HG03108 (cell line): Measurements from ENCODE around the gene HOMEZ.

ENCODE experiments used
- ATAC-seq: cut with Tn5 transposase; IDR thresholded peaks from one replicate; pipeline ENCODE4 v1.9.1; 2021; ENCODE audit warnings: moderate library complexity; ENCODE audit not compliant: unreplicated experiment

HOMEZ gene

DNA sequence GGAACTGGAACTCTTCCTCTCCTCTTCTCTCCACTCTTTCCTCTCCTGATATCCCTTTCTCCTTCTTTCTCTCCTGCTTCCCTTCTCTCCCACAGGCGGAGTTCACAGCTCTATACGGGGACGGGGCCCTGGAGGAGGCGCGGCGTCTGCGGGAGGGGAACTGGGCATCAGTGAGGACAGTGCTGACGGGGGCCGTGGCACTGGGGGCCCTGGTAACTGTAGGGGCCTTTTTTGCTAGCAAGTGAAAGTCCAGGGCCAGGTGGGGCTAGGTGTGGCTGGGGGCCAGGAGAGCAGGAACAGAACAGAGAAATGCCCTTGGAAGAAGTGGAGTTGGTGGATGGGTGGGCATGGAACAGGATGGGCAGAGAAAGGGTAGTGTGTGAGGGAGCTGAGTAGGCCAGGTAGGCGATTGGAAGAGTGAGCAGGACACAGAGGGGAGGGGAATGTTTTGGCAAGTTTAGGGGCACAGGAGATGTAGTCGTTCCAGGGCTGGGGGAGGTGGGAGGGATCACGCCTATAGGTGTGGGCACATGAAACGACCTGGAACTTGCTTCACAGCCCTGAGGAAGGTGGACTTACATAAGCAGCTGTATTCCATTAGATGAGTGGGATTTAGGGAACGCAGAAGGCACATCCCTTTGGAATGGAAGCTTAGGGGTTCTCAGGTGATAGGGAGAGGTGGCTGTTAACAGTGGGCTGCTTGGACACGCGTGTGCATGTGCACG is 23.0 kb upstream of the HOMEZ start:
- ATAC-seq, result no peak

DNA sequence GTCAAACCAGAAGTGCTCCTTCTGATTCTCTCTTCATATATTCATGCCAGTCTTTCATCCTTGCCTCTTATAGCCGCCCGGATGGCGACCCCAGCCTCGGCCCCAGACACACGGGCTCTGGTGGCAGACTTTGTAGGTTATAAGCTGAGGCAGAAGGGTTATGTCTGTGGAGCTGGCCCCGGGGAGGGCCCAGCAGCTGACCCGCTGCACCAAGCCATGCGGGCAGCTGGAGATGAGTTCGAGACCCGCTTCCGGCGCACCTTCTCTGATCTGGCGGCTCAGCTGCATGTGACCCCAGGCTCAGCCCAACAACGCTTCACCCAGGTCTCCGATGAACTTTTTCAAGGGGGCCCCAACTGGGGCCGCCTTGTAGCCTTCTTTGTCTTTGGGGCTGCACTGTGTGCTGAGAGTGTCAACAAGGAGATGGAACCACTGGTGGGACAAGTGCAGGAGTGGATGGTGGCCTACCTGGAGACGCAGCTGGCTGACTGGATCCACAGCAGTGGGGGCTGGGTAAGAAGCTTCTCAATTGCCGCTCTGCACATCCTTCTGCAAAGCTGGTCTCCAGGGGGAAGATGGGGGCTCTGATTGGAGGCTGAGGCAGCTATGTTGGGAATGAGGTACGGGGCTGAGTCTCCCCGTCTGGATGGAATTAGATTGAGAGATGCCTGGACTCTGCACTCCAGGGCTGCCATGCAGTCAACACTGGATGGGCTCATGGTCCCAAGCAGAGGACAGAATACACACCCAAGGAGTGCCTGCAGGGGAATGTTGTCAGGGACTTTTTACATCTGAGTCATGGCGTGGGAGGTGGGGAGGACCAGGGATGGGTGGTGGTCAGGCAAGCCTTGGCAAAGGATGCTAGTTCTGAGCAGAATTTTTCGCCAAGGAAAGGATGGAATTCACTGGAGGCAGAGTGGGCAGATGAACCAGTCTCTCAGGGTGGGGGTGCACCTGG is 22.0 kb upstream of the HOMEZ start:
- no peak for ATAC-seq

DNA sequence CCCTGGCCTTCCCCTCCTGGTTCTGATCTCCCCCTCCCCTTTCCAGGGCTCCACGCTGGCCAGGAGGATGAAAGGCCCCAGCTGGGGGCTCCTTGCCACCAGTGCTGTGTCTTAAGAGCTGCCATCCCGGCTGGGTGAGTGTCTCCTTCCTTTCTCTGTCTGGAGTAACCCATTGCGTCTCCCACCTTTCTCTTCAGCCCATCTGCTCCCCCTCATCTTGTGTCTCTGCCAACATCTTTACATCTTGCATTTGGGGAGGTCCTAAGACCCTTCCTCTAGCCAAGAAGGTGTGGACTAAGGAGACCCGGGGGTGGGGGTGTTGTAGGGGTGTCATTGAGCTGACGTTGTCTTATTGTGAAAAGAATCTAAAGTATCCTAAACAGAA is 21.2 kb upstream of the HOMEZ start:
- ATAC-seq, result no peak

DNA sequence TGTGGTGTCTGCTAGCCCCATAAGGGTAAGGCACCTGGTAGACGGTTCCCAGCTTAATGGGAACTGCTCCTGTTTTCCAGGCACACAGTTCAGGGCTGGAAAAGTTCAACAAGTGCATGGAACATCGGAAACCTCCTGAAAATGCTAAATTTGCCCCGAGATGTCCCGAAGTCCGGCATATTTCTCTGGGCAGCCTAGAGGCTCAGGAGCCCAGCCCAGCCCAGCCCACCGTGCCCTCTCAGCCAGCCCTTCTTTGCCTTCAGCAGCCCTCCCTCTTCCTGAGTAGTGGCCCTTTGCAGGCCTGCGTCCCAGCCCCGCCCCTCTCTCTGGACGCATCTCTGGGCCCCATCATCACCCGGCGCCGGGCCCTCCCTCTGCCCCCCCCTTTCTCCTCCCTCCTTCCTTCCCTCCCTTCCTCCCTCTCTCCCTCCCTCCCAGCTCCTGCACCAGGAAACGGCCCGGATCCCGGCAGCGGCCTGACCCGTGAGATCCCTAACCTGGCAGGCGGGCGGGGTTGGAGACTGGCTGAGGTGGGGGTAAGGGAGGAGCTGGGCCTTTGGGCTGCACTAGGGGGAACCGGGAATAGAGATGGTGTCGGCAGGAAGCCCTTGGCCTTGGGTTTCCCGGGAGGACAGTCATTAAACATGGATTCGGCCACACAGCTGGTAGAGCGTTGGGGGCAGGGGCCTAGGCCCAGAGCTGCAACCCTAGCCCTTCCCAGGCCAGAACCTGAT is 20.6 kb upstream of the HOMEZ start, which contains the start of gene BCL2L2:
BCL2L2 (plus strand) TSS at position 422 of the 734 bp plus-strand sequence. CDS start 935 bp downstream, outside the sequence.
- ATAC-seq, result peak; percentile 17

DNA sequence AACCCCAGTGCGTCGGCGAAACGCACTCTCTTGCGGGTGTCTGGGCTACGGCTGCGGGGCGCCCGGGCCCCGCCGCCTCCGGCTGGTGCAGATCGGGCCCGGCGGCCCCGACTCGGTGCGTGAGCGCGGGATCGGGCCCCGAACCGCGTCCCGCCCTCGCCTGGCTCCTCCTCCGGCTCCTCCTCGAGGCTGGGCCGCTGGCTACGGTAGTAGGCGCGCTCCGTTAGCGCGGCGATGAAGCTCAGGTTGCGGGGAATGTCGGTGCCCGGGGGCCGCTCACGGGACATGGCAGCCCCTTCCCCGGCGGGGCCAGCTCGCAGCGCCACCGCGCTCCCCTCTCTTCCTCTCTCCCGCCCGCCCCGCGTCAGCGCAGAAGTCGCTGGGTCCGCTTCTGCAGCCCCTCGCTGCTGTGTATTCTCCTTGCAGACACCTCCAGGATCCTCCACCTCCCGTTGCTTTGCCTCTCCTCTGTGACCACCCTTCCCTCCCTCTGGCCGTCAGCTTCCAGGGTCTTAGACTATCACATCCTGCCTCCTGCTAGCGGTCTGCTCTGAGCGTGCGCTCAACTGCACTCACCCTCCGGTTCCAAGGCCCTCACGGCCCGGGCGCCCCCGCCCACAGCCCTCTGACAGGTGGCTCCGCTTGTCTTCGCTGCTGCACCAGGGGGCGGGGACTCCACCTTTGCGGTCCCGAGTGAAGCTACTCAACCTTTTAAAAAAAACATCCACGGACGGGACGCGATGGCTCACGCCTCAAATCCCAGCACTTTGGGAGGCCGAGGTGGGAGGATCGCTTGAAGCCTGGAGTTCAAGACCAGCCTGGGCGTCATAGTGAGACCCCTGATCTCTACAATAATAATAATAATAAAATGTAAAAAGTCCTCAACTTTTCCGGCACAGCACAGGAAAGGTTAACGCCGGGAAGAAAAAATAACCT is 16.6 kb upstream of the HOMEZ start, which contains the start of gene PPP1R3E:
PPP1R3E (minus strand) TSS at position 570 of the 936 bp plus-strand sequence; CDS start at position 287, 283 bp downstream.
- peak; percentile 31 for ATAC-seq

DNA sequence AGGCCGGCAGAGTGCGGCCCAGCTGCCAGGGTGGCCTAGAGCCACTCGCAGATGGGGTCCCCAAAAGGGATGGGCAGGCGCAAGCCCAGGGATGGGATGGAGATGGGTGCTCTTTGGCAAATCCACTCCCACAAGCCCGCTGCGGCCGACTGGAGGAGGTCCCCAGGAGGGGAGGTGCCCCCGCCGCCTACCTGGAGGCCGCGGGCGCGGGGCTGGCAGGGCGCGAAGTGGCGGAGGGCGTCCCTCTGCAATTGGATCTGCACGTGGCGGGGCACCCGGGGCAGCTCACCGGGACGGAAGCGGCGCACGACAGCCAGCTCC is 16.0 kb upstream of the HOMEZ start:
- peak; percentile 1 for ATAC-seq

DNA sequence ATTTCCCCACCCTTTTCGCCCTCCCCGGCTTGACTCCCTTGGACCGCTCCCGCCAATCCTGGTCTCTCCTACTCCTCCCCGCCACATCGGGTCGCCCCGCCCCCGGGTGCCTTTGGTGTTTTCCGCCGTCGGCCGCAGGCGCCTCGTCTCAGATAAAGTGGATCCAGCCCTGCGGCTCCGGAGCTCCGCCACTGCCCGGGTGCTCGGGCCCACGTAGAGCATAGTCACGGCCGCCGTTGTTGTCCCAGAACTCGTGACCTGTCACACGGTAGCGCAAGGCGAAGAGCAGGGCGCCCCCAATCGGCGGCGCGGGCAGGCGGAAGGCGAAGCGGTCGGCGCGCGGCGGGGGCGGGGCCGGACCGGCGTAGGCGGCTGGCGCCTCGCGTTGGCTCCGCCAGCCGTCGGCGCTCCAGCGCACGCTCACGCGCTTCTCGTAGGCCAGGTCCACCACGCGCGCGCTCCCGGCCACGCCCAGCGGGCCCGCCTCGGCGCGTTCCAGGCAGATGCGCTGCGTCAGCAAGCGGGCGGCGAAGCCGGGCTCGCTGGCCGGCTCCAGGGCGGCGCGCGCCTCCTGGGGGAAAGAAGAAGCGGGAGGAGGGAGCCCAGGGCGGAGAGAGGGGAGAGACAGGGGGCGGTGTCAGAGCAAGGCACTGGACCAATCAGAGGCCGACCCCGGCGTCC is 15.5 kb upstream of the HOMEZ start:
- peak; percentile 73 for ATAC-seq

DNA sequence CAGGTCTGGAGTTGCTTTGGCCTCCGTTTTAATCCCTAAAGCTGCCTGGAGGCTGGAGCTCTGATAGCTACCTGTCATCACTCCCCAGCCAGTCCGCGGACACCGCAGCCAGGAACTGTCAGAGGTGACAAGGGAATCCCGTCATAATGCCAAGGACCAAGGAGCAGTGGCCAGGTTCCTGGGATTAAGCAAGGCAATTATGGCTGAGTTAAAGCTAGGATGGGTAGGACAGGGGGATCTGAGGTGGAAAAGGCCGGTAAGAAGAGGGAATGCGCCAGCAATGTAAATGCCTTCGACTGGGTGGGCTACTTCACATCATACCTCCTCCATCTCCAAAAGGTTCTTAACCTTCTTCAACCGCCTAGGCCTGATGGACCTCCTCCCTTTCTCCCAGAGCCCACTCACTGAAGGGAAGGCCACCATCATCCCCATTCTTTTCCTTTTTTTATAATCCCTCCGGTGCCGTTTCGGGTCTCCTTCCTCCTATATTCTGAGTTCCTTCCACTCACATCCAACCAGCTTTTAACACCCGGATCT is 14.8 kb upstream of the HOMEZ start:
- no peak for ATAC-seq

DNA sequence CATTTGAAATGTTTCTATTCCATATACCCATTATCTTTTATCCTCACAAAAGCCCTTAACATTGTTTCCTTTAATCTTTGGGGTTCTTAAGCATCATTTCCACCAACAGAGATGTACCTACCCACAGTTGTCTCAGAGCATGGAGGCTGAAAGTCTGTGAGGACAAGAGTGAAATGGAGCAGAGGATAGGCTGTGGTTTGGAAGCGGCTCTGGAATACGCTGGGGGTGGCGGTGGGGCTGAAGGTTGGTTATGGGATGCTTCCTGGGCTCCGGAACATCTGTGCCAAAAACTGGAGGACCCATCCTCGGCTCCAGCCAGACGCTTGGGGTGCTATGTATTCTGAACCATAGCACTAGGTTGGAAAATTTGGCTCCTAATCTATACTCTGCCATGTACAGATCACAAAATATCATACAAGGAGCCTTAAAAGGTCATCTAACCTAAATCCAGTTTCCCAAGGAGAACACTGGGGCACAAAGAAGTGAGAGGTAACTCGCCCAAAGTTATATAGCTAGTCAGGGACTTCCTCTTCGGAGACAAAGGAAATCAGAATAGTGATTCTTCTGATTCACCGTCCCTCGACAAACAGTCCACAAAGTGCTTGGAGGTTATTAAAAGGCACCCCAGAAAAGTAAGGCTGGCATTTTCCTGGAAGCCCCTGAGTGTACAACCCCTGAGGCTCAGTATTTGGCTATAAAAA is 14.2 kb upstream of the HOMEZ start:
- no peak for ATAC-seq

DNA sequence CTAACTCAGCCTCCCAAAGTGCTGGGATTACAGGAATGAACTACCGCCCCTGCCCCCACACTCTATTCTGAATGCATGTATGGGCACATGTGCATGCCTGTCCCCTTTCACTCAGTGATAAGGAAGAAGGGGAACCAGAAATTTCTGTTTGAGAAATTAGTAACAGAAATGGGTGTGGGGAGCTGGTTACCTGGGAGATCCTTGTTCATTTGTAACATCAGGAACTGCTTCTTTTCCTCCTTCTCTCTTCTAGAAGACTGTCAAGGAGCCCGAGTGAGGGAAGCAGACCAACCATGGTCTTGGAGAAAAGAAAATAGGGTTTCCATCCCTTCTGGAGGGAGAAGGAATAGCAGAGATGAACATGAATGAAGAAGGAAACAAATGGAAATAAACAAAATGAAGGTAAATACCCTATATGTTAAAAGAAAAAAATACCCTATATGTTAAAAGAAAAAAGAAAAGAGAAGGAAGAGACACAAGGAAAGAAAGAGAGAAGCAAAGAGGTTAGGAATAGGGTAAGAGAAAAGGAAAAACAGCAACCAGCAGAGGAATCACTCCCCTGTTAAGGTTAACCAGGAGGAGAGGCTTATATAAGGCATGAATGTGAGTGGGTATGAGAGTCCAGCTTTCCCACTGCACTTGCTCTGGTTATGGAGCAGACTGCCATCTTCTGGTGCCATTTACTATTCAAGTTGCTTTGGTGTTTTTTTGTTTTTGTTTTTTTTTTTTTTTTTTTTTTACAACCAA is 13.5 kb upstream of the HOMEZ start:
- ATAC-seq, result no peak

DNA sequence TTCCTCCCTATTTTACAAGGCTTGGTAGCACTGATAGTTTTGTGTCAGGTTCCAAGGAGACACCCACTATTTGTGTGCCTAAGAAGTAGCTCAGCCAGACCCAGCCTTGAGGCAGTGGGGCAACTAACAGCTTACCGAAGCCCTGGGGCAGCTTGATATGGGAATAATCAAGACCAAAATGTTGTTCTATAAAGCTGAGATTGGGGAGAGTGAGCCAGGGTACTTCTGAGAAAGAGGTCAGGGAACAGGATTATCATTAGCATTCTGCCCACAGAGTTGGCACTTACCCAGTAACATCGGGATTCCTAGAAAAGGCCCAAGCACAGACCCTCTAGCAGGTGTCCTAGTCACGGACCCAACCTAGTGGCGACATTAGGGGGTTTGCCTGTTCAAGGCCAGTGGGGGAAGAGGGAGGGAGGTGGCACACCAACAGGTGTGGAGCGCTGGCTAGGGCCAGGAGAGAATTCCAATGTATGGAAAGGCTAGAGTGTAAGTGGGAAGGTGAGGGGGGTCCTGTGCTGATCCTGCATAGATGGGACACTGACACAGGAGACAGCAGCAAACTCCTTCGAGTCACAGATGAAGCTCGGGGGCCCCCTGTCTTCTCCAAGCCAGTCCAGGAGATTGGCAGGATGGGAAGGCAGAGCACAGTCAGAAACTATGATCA is 11.8 kb upstream of the HOMEZ start:
- no peak for ATAC-seq

DNA sequence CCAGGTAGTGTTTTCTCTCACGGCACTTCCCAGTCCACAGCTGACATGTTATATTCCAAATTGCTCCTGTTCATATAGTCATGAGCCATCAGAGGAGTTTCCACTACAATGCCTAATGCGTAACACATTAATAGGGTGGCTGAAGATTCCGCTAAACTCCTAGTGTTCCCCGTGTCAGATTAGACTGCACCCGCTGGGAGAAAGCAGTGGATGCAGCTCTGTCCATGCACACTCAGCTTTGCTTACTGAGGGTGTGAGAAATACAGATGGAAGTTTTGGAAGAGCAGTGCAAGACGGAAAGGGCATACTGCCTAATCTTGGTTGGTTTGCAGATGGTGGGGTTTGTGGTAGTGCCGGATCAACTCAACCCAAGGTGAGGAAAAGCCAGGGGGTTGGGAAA is 11.2 kb upstream of the HOMEZ start:
- no peak for ATAC-seq

DNA sequence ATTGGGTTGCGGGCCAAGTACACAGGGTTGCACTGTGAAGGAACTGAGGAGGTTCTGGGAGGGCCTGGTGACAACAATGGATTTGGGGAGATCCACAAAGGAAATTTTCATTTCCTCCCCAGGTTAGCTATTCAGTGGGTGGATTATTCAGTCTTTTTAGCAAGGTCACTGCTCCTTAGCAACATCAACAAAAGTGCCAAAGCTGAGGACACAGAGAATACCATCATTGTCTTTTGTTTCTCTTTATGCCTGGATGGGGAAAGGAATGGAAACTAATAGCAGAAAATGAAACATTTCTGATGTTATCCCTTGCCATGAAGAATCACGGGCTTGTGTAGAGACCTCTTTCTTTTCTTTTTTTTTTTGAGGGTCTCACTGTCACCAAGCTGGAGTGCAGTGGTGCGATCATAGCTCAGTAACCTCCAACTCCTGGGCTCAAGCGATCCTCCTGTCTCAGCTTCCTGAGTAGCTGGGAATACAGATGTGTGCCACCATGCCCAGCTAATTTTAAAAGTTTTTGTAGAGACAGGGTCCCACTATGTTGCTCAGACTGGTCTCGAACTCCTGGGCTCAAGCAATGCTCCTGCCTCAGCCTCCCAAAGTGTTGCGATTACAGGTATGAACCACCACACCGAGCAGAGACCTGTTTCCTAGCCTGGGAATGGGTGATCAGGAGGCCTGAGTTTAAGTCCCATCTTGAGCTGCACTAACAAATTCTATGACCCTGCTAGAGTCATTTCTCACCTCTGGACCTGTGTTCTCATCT is 10.3 kb upstream of the HOMEZ start:
- no peak for ATAC-seq

DNA sequence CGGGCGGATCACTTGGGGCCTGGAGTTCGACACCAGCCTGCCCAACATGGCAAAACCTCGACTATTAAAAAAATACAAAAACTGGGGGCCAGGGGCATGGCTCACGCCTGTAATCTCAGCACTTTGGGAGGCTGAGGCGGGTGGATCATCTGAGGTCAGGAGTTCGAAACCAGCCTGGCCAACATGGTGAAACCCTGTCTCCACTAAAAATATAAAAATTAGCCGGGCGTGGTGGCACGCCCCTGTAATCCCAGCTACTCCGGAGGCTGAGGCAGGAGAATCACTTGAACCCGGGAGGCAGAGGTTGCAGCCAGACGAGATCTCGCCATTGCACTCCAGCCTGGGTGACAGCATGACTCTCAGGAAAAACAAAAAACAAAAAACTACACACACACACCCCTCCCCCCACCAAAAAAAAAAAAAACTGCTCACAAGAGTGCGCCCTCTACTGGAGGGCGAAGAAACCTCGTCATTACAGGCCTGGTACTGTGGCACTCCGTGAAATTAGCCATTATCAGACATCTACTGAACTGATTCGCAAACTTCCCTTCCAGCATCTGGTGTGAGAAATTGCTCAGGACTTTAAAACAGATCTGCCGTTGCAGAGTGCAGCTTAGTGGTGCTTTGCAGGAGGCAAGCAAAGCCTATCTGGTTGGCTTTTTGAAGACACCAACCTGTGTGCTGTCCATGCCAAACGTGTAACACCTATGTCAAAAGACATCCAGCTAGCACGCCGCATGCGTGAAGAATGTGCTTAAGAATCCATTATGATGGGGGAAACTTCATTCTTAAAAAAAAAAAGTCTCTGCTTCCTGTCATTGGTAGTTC is 9.0 kb upstream of the HOMEZ start:
- ATAC-seq, result no peak

DNA sequence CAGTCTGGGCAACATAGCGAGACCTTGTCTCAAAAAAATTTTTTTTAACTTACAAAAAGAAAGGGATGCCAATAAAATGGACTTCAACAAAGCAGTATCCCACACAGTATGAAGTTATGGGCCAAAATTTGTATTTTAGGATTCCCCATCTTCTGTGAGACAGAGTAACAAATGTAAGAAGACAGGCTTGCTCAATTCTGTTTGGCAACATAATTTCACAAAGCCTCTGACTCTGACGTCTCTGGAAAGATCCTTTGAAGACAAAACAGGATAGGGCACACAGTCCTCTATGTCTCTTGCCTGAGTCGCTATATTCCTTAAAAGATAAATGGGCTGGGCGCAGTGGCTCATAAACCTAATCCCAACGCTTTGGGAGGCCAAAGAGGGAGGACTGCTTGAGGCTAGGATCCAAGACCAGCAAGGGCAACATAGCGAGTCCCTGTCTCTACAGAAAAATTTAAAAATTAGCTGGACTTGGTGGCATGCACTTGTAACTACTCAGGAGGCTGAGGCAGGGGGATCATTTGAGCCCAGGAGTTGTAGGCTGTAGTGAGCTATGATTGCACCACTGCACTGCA is 1.1 kb upstream of the HOMEZ start:
- no peak for ATAC-seq
